ENCODE measurements around the gene KIAA0825. TPM values are rescaled to one million over a fixed set of nuclear protein-coding genes. Genes with fewer than 3 reads are reported as not detected.

The KIAA0825 gene
- total and polyA plus RNA-seq, 8 donors = 5.1 to 6.9 (median 6.5) TPM

DNA sequence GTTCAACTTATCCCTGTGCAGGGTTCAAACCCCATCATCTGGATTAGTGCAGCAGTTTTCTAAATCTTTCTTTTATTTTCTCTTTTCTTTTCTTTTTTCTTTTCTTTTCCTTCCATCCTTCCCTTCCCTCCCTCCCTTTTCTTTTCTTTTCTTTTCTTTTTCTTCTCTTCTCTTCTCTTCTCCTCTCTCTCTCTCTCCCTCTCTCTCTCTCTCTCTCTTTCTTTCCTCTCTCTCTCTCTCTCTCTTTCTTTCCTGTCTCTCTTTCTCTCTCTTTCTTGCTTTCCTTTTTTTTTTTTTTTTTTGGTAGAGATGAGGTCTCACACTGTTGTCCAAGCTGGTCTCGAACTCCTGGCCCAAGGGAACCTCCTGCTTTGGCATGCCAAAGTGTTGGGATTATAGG lies 53.6 kb downstream of the KIAA0825 start:
- intact Hi-C loops (cut with DNase I) = no loop called here
- Histone ChIP-seq H3K27me3 (no peaks in the 10 kb centered on the region), H3K36me3 (no peaks in the 10 kb centered on the region), H3K4me1 (no peaks in the 10 kb centered on the region), H3K4me3 (no peak overlapping the region), H3K27ac (no peak overlapping the region), H3K9me3 (no peaks in the 10 kb centered on the region)
- ATAC-seq (no peak), DNase-seq (no peak)
- TF ChIP-seq, protein P1, sequence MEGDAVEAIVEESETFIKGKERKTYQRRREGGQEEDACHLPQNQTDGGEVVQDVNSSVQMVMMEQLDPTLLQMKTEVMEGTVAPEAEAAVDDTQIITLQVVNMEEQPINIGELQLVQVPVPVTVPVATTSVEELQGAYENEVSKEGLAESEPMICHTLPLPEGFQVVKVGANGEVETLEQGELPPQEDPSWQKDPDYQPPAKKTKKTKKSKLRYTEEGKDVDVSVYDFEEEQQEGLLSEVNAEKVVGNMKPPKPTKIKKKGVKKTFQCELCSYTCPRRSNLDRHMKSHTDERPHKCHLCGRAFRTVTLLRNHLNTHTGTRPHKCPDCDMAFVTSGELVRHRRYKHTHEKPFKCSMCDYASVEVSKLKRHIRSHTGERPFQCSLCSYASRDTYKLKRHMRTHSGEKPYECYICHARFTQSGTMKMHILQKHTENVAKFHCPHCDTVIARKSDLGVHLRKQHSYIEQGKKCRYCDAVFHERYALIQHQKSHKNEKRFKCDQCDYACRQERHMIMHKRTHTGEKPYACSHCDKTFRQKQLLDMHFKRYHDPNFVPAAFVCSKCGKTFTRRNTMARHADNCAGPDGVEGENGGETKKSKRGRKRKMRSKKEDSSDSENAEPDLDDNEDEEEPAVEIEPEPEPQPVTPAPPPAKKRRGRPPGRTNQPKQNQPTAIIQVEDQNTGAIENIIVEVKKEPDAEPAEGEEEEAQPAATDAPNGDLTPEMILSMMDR (IDR thresholded peaks at IDR 0.05) = no peak

DNA sequence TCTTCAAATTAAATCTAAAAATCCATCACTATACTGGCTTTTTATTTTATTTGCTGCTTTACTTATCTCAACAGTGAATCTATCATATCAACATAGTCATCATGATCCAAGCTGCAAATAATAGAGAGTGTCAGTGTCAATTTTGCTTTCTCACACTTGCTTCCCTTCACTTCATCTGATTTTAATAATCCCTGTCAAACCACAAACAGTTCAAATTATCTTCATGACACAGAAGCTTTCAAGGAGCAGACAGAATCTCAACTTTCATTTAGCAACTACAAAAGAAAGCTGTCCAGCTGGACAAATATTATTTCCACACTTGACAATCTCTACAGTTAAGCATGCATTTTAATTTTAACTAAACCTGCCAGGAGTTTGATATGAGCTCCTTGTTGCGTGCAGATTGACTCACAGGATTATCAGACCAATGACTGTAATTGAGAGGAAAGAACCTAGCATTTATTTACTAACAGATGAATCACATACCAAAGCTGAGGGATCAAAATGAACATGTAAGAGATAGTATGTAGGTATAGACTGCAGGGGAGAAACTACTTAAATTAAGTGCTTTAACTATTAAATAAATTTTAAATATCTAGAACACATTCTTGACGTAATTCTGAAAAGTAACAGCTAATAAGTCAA lies 56.0 kb downstream of the KIAA0825 start:
- Histone ChIP-seq H3K27me3 (no peaks in the 10 kb centered on the region), H3K27ac (no peak overlapping the region), H3K4me3 (no peak overlapping the region), H3K36me3 (no peaks in the 10 kb centered on the region), H3K4me1 (no peaks in the 10 kb centered on the region), H3K9me3 (no peaks in the 10 kb centered on the region)
- intact Hi-C loops (cut with DNase I) = no loop called here
- TF ChIP-seq, protein P1 (IDR thresholded peaks at IDR 0.05) = no peak
- no peak for DNase-seq
- ATAC-seq = no peak

DNA sequence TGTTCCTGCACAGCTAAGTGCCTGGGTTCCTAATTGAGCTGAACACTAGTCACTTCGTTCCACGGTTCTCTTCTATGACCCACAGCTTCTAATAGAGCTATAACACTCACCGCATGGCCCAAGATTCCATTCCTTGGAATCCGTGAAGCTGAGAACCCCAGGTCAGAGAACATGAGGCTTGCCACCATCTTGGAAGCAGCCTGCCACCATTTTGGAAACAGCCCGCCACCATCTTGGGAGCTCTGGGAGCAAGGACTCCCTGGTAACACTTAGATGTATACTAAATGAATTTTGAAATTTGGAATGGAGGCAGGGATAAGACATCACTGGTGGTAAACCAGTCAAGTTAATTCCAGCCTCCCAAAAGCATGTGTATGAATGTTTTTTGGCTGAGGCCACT lies 60.4 kb downstream of the KIAA0825 start:
- ATAC-seq (no peak), DNase-seq (no peak)
- TF ChIP-seq, protein P1 (IDR thresholded peaks at IDR 0.05) = no peak
- intact Hi-C loops (cut with DNase I) = no loop called here
- Histone ChIP-seq H3K27me3 (no peaks in the 10 kb centered on the region), H3K27ac (no peak overlapping the region), H3K4me3 (no peak overlapping the region), H3K4me1 (no peaks in the 10 kb centered on the region), H3K9me3 (no peaks in the 10 kb centered on the region), H3K36me3 (no peaks in the 10 kb centered on the region)

DNA sequence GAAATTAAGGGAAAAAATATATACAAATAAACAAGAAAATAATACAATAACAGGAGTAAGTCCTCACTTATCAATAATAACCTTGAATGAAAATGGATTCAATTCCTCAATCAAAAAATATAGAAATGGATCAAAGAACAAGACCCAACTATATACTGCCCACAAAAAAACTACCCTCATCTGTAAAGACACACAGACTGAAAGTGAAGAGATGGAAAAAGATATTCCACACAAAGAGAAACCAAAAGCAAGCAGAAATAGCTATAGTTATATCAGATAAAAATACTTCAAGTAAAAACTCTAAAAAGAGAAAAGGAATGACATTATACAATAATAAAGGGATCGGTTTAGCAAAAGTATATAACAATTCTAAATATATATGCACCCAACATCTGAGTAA lies 66.5 kb downstream of the KIAA0825 start:
- intact Hi-C loops (cut with DNase I) = no loop called here
- ATAC-seq = no peak
- TF ChIP-seq, protein P1 (IDR thresholded peaks at IDR 0.05) = no peak

DNA sequence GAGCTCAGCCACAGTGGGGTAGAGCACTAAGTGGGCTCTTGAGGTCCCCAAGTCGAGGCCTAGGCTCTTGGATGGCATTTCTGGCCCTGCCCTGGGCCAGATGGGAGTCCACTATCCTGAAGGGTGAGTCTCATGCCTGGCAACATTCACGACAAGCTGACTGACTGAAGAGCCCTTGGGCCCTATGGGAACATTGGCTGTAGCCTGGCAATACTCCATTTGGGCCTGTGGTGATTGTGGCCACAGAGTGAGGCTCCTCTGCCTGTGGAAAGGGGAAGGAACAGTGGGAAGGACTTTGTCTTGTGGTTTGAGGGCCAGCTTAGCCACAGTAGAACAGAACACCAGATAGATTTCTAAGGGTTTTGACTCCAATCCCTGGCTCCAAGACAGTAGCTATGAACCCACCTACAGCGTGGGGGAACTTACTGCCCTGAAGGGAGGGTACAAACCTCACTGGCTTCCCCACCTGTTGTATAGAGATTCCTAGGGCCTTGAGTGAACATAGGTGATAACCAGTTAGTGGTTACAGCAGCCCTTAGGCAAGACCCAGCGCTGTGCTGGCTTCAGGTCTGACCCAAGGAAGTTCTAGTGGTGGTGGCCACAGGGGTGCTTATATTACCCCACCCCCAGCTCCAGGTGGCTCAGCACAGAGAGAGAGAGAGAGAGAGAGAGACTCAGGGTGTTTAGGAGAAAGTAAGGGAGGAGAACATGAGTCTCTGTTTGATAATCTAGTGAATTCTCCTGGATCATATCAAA lies 72.4 kb downstream of the KIAA0825 start:
- peak overlapping the region in 1 of 2 donors; percentile 63 for H3K27ac ChIP-seq
- no peaks in the 10 kb centered on the region for H3K27me3 ChIP-seq
- peaks cover 0 to 16% of the 10 kb centered on the region in 2 donors for H3K9me3 ChIP-seq
- TF ChIP-seq, protein P1 (IDR thresholded peaks at IDR 0.05) = no peak
- H3K4me3 ChIP-seq = no peak overlapping the region
- H3K4me1 ChIP-seq = peaks cover 0 to 27% of the 10 kb centered on the region in 2 donors
- DNase-seq (peak in 1 of 4 donors; percentile 46), ATAC-seq (peak; percentile 65)
- intact Hi-C loops (cut with DNase I) = no loop called here
- H3K36me3 ChIP-seq = no peaks in the 10 kb centered on the region

More for the DNA sequence above, 66.5 kb downstream of the KIAA0825 start:
- no peak for DNase-seq
- Histone ChIP-seq H3K4me1 (no peaks in the 10 kb centered on the region), H3K27ac (no peak overlapping the region), H3K27me3 (no peaks in the 10 kb centered on the region), H3K9me3 (peaks cover 0 to 9% of the 10 kb centered on the region in 2 donors), H3K36me3 (no peaks in the 10 kb centered on the region), H3K4me3 (no peak overlapping the region)
